MM.1S (cell line): ENCODE measurements around the gene TFR2.

Experiments
- DNase-seq: peaks from one replicate; pipeline ENCODE4 v3.0.0-alpha.2; 2015
- H2AFZ ChIP-seq: fragments of 300-600 bp; sonication (generic); 2 replicates; pipeline ENCODE4 v1.6.0; 2016; ENCODE audit warnings: antibody characterized with exemption, low read length
- H3F3A ChIP-seq: fragments of 300-600 bp; sonication (generic); 2 replicates; pipeline ENCODE4 v1.6.1; 2016; ENCODE audit warnings: mild to moderate bottlenecking, antibody characterized with exemption, low read length, moderate library complexity, mixed read lengths; ENCODE audit not compliant: insufficient read depth
- H3K27ac ChIP-seq: fragments of 300-600 bp; sonication (generic); 2 replicates; pipeline ENCODE4 v1.5.1; 2016; ENCODE audit warnings: mild to moderate bottlenecking, low read length
- H3K27me3 ChIP-seq: fragments of 300-600 bp; sonication (generic); replicated peaks from 2 replicates; pipeline ENCODE4 v1.6.0; 2016; ENCODE audit warnings: low read length; ENCODE audit not compliant: insufficient read depth
- H3K36me3 ChIP-seq: fragments of 300-600 bp; sonication (generic); replicated peaks from 2 replicates; pipeline ENCODE4 v1.6.1; 2016; ENCODE audit warnings: mild to moderate bottlenecking, low read length, mixed read lengths; ENCODE audit not compliant: insufficient read depth
- H3K4me1 ChIP-seq: fragments of 300-600 bp; sonication (generic); 2 replicates; pipeline ENCODE4 v1.6.1; 2016; ENCODE audit warnings: low read length, mixed read lengths
- H3K4me2 ChIP-seq: fragments of 300-600 bp; sonication (generic); 2 replicates; pipeline ENCODE4 v1.6.0; 2016; ENCODE audit warnings: low read depth, low read length
- H3K4me3 ChIP-seq: fragments of 300-600 bp; sonication (generic); 2 replicates; pipeline ENCODE4 v1.5.1; 2016; ENCODE audit warnings: low read length, mixed read lengths
- H3K79me2 ChIP-seq: fragments of 300-600 bp; sonication (generic); 2 replicates; pipeline ENCODE4 v1.6.1; 2016; ENCODE audit warnings: mixed run types, low read length, mixed read lengths
- H3K9ac ChIP-seq: fragments of 300-600 bp; sonication (generic); 2 replicates; pipeline ENCODE4 v1.6.1; 2016; ENCODE audit warnings: low read length, mixed read lengths
- H3K9me2 ChIP-seq: fragments of 300-600 bp; sonication (generic); replicated peaks from 2 replicates; pipeline ENCODE4 v1.6.1; 2016; ENCODE audit warnings: mild to moderate bottlenecking, low read length, mixed read lengths; ENCODE audit not compliant: insufficient read depth
- H3K9me3 ChIP-seq: fragments of 300-600 bp; sonication (generic); replicated peaks from 2 replicates; pipeline ENCODE4 v1.6.1; 2016; ENCODE audit warnings: mild to moderate bottlenecking, low read length, mixed read lengths; ENCODE audit not compliant: insufficient read depth
- H4K20me1 ChIP-seq: fragments of 300-600 bp; sonication (generic); 2 replicates; pipeline ENCODE4 v1.6.1; 2016; ENCODE audit warnings: mild to moderate bottlenecking, low read length, moderate library complexity, mixed read lengths; ENCODE audit not compliant: insufficient read depth
- CTCF ChIP-seq: fragments of 300-600 bp; sonication (generic); IDR thresholded peaks from 2 replicates; pipeline ENCODE4 v1.5.1; 2016; ENCODE audit warnings: antibody characterized with exemption, low read length, mixed read lengths
- EZH2 ChIP-seq: fragments of 300-600 bp; sonication (generic); optimal IDR thresholded peaks from 2 replicates; pipeline ENCODE3; 2017; ENCODE audit warnings: low read depth, mild to moderate bottlenecking, antibody characterized with exemption, low read length, mixed read lengths
- EZH2phosphoT487 ChIP-seq: fragments of 300-600 bp; sonication (generic); IDR thresholded peaks from 2 replicates; pipeline ENCODE4 v1.6.1; 2018; ENCODE audit warnings: antibody characterized with exemption, low read length

Gene TFR2

GRCh38 chr7:100655908-100656674 lies 14.7 kb upstream of the TFR2 start, which contains the start of gene ACTL6B:
ACTL6B (minus strand) TSS chr7:100656448; CDS start chr7:100656354, 94 bp downstream.
- Histone ChIP-seq H3K4me3 (no peak within 1 kb of the TSS), H3K4me2 (no peak within 1 kb of the TSS), H3K9ac (no peak within 1 kb of the TSS), H3K27ac (no peak within 1 kb of the TSS), H3F3A (no peaks in the 10 kb centered on the region), H3K4me1 (no peaks in the 10 kb centered on the region), H2AFZ (no peak within 1 kb of the TSS), H3K79me2 (no peaks in the 10 kb centered on the region), H3K27me3 (peaks cover 87% of the 10 kb centered on the region), H3K36me3 (no peaks in the 10 kb centered on the region), H3K9me2 (no peaks in the 10 kb centered on the region), H3K9me3 (no peaks in the 10 kb centered on the region), H4K20me1 (no peaks in the 10 kb centered on the region)
- DNase-seq: no peak
- no peak for TF ChIP-seq EZH2
- no peak for TF ChIP-seq CTCF

- Histone ChIP-seq H3F3A (no peaks in the 10 kb centered on the region), H3K9me2 (no peaks in the 10 kb centered on the region), H3K27ac (no peak overlapping the region), H3K4me1 (no peaks in the 10 kb centered on the region), H3K9ac (no peak overlapping the region), H3K79me2 (no peaks in the 10 kb centered on the region), H3K4me3 (no peak overlapping the region), H3K4me2 (no peak overlapping the region), H2AFZ (no peak overlapping the region), H3K9me3 (no peaks in the 10 kb centered on the region), H3K36me3 (no peaks in the 10 kb centered on the region), H4K20me1 (no peaks in the 10 kb centered on the region), H3K27me3 (peaks cover 90% of the 10 kb centered on the region)
- no peak for TF ChIP-seq EZH2phosphoT487
- no peak for TF ChIP-seq CTCF
- no peak for TF ChIP-seq EZH2
- no peak for DNase-seq
These were observed 13.8 kb upstream of the TFR2 start for GRCh38 chr7:100654908-100655831.

GRCh38 chr7:100649826-100650565 lies 8.6 kb upstream of the TFR2 start:
- no peaks in the 10 kb centered on the region for H3K9me3 ChIP-seq
- peaks cover 88% of the 10 kb centered on the region for H3K27me3 ChIP-seq
- H3K9ac ChIP-seq: no peak overlapping the region
- TF ChIP-seq EZH2phosphoT487 (no peak), CTCF (no peak)
- H2AFZ ChIP-seq: no peak overlapping the region
- no peaks in the 10 kb centered on the region for H3K36me3 ChIP-seq
- no peaks in the 10 kb centered on the region for H4K20me1 ChIP-seq
- no peak overlapping the region for H3K4me3 ChIP-seq
- H3K27ac ChIP-seq: no peak overlapping the region
- H3K9me2 ChIP-seq: no peaks in the 10 kb centered on the region
- no peak overlapping the region for H3K4me2 ChIP-seq
- DNase-seq: no peak
- no peaks in the 10 kb centered on the region for H3K4me1 ChIP-seq
- H3K79me2 ChIP-seq: no peaks in the 10 kb centered on the region
- H3F3A ChIP-seq: no peaks in the 10 kb centered on the region
